Upper lobe of left lung (tissue), 4 donors: Measurements from ENCODE around the gene FIBP.
"Not testable (repeated sequence)": the region's sequence is repeated elsewhere in the genome, so short reads cannot be mapped to it uniquely, and the experiment has no call there.

Experiments used
- EP300 ChIP-seq, 4 donors: sonication (generic); formaldehyde crosslinking; IDR thresholded peaks; one replicate each; pipeline ENCODE4 v1.5.1; 2017; ENCODE audit warnings: antibody characterized with exemption in 4 of 4, control low read depth in 2 of 4
- POLR2A ChIP-seq, 4 donors: fragments of 450-650 bp; IDR thresholded peaks; one replicate each; pipeline ENCODE4 v1.5.1; 2016 to 2017; ENCODE audit warnings: antibody characterized with exemption in 4 of 4, mild to moderate bottlenecking in 2 of 4
- POLR2AphosphoS5 ChIP-seq, 2 donors: sonication (generic); formaldehyde crosslinking; IDR thresholded peaks; one replicate each; pipeline ENCODE4 v1.5.1; 2017; ENCODE audit warnings: antibody characterized with exemption in 2 of 2
- TF ChIP-seq, protein P1 (sequence below), 6 experiments: fragments of 450-650 bp in 4 of 6; fragments of 200-600 bp in 2 of 6; sonication (generic) in 2 of 6; IDR thresholded peaks; one replicate each; pipeline ENCODE4 v1.5.1; 2016 to 2019; ENCODE audit warnings: antibody characterized with exemption in 6 of 6

DNA sequence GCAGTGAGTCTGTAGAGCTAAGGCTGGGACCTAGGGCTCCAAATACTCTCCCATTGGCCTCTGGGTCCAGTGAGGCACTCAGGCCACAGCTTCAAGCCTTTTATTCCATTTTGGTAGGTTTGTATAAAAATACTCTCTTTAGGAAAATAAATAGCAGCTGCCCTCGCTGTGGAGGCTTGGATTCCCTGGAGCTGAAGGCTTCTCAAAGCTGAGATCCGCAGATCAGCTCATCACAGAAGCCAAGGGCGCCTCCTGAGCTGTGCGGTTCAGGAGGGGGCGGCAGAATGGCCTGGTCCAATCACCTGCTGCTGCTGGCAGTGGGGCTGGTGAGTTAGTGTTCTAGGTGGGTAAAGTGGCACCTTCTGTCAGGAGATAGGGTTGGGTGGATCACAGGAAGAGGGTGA is 3.9 kb upstream of the FIBP start:
- not testable (repeated sequence) for TF ChIP-seq POLR2AphosphoS5, POLR2A, EP300 (IDR thresholded peaks at IDR 0.05)
- TF ChIP-seq, protein P1, sequence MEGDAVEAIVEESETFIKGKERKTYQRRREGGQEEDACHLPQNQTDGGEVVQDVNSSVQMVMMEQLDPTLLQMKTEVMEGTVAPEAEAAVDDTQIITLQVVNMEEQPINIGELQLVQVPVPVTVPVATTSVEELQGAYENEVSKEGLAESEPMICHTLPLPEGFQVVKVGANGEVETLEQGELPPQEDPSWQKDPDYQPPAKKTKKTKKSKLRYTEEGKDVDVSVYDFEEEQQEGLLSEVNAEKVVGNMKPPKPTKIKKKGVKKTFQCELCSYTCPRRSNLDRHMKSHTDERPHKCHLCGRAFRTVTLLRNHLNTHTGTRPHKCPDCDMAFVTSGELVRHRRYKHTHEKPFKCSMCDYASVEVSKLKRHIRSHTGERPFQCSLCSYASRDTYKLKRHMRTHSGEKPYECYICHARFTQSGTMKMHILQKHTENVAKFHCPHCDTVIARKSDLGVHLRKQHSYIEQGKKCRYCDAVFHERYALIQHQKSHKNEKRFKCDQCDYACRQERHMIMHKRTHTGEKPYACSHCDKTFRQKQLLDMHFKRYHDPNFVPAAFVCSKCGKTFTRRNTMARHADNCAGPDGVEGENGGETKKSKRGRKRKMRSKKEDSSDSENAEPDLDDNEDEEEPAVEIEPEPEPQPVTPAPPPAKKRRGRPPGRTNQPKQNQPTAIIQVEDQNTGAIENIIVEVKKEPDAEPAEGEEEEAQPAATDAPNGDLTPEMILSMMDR (IDR thresholded peaks at IDR 0.05): not testable (repeated sequence)
